K562 (cell line): ENCODE measurements around the gene GALNT9. TPM values are rescaled to one million over a fixed set of nuclear protein-coding genes. Genes with fewer than 3 reads are reported as not detected.

Experiments used
- ATAC-seq: fragments of 200-7000 bp; cut with Tn5 transposase; 3 replicates; pipeline ENCODE4 v1.9.1; 2020; ENCODE audit warnings: moderate library complexity
- BruUV-seq: library from RNA; stranded (reverse); fragments of 400-500 nt; replicated peaks from 2 replicates; lab custom pipeline; 2021; lab: Mats Ljungman, UMichigan
- CTCF ChIA-PET: fragments of 300-600 bp; formaldehyde crosslinking; extraction: SDS; loops from one replicate; lab custom pipeline; 2021; ENCODE audit warnings: low intra/inter-chr PET ratio; lab: Yijun Ruan, JAX
- POLR2A ChIA-PET: fragments of 300-600, 350-650 bp; sonication (Branson Sonifier 250); formaldehyde crosslinking; extraction: SDS; loops from one replicate; lab custom pipeline; 2021; ENCODE audit warnings: antibody characterized with exemption, inconsistent platforms; lab: Yijun Ruan, JAX
- DNase-seq, 4 experiments: peaks; one replicate each; pipeline versions ENCODE4 v3.0.0 to v3.0.0-alpha.2; 2011 to 2018; ENCODE audit warnings: low spot score in 3 of 4, mixed read lengths in 3 of 4; ENCODE audit errors: extremely low read depth in 1 of 4
- FAIRE-seq: peaks from 2 replicates; lab custom pipeline; 2011; peaks lifted over from hg19 to GRCh38; lab: Jason Lieb, UNC
- H2AFZ ChIP-seq: 2 replicates; pipeline ENCODE4 v1.6.0; 2011; ENCODE audit warnings: low read depth, low read length, control low read depth, inconsistent platforms
- H3K27ac ChIP-seq: fragments of 200-600 bp; 3 replicates; pipeline ENCODE4 v1.8.0; 2011; ENCODE audit warnings: low read depth, mild to moderate bottlenecking, control low read depth, inconsistent platforms, low read length, moderate library complexity, mixed read lengths; ENCODE audit errors: extremely low read depth
- H3K27me3 ChIP-seq, 2 experiments: fragments of 300-600 bp in 1 of 2; 2 replicates in 1 of 2; 3 replicates in 1 of 2; pipeline versions ENCODE4 v1.6.0 to v1.8.0; 2011; ENCODE audit warnings: inconsistent platforms in 2 of 2, low read length in 2 of 2, mild to moderate bottlenecking in 1 of 2, mixed read lengths in 1 of 2, moderate library complexity in 1 of 2; ENCODE audit not compliant: control insufficient read depth in 2 of 2, insufficient read depth in 2 of 2
- H3K36me3 ChIP-seq: fragments of 300-600 bp; 3 replicates; pipeline ENCODE4 v1.8.0; 2011; ENCODE audit warnings: mild to moderate bottlenecking, low read length, inconsistent platforms; ENCODE audit not compliant: control insufficient read depth, insufficient read depth
- H3K4me1 ChIP-seq, 2 experiments: fragments of 200-600 bp in 1 of 2; replicated peaks in 1 of 2; 2 replicates in 1 of 2; 3 replicates in 1 of 2; pipeline versions ENCODE4 v1.5.1 to v1.8.0; 2011; ENCODE audit warnings: inconsistent platforms in 2 of 2, low read length in 2 of 2, mild to moderate bottlenecking in 1 of 2, mixed read lengths in 1 of 2, moderate library complexity in 1 of 2; ENCODE audit not compliant: control insufficient read depth in 2 of 2, insufficient read depth in 2 of 2
- H3K4me2 ChIP-seq: 2 replicates; pipeline ENCODE4 v1.6.1; 2011; ENCODE audit warnings: low read length, control low read depth, inconsistent platforms, mixed read lengths; ENCODE audit not compliant: insufficient read depth
- H3K4me3 ChIP-seq: fragments of 200-600 bp; sonication (generic), shearing (Covaris generic); 2 replicates; pipeline ENCODE4 v1.5.1; 2016; ENCODE audit warnings: control low read depth, inconsistent platforms
- H3K79me2 ChIP-seq: fragments of 200-600 bp; 3 replicates; pipeline ENCODE4 v1.8.0; 2011; ENCODE audit warnings: low read length, inconsistent platforms; ENCODE audit not compliant: control insufficient read depth, insufficient read depth
- H3K9ac ChIP-seq, 2 experiments: 2 replicates each; pipeline versions ENCODE4 v1.6.0 to v1.6.1; 2011; ENCODE audit warnings: low read depth in 2 of 2, low read length in 2 of 2, control low read depth in 1 of 2, inconsistent platforms in 1 of 2, mild to moderate bottlenecking in 1 of 2, mixed read lengths in 1 of 2; ENCODE audit not compliant: insufficient read depth in 1 of 2
- H3K9me1 ChIP-seq: one replicate; pipeline ENCODE4 v1.6.0; 2011; ENCODE audit warnings: inconsistent platforms, mild to moderate bottlenecking, low read length, moderate library complexity; ENCODE audit not compliant: control insufficient read depth, insufficient read depth
- H3K9me3 ChIP-seq: replicated peaks from 2 replicates; pipeline ENCODE4 v1.5.1; 2011; ENCODE audit warnings: low read depth, low read length, inconsistent platforms; ENCODE audit not compliant: control insufficient read depth, insufficient read depth
- H4K20me1 ChIP-seq: replicated peaks from 2 replicates; pipeline ENCODE4 v1.6.1; 2011; ENCODE audit warnings: low read length, inconsistent platforms, mixed read lengths; ENCODE audit not compliant: control insufficient read depth, insufficient read depth
- ARNT ChIP-seq, 2 experiments: fragments of 450-650 bp; IDR thresholded peaks; 2 replicates each; pipeline ENCODE4 v1.6.1; 2016; ENCODE audit warnings: mild to moderate bottlenecking in 1 of 2
- BDP1 ChIP-seq: IDR thresholded peaks from 3 replicates; pipeline ENCODE4 v1.6.1; 2011; ENCODE audit not compliant: insufficient read length, insufficient read depth
- CC2D1A ChIP-seq: fragments of 450-650 bp; IDR thresholded peaks from 2 replicates; pipeline ENCODE4 v1.6.1; 2017; ENCODE audit warnings: mild to moderate bottlenecking
- HMGN3 ChIP-seq: IDR thresholded peaks from 2 replicates; pipeline ENCODE4 v1.6.1; 2011; ENCODE audit warnings: borderline replicate concordance, low read depth, mild to moderate bottlenecking, mixed read lengths, low read length; ENCODE audit not compliant: insufficient read length; ENCODE audit errors: extremely low read depth
- NR2C1 ChIP-seq, 2 experiments: fragments of 450-650 bp; IDR thresholded peaks; 2 replicates each; pipeline ENCODE4 v1.6.1; 2017; ENCODE audit warnings: mild to moderate bottlenecking in 2 of 2, antibody characterized with exemption in 1 of 2, inconsistent platforms in 1 of 2, missing compliant biosample characterization in 1 of 2, missing genetic modification characterization in 1 of 2
- RBM14 ChIP-seq: fragments of 200-400 bp; formaldehyde crosslinking; IDR thresholded peaks from 2 replicates; pipeline ENCODE4 v1.6.1; 2018; ENCODE audit warnings: low read depth, mild to moderate bottlenecking, low read length, moderate library complexity, borderline replicate concordance; ENCODE audit not compliant: insufficient read depth
- RFX1 ChIP-seq: fragments of 450-650 bp; IDR thresholded peaks from 2 replicates; pipeline ENCODE4 v1.6.1; 2016; ENCODE audit warnings: mild to moderate bottlenecking, moderate library complexity
- TEAD1 ChIP-seq, 2 experiments: fragments of 450-650 bp in 1 of 2; sonication (generic) in 1 of 2; formaldehyde crosslinking; IDR thresholded peaks; 2 replicates each; pipeline versions ENCODE4 v1.4.0 to v1.8.0; 2020 to 2022; ENCODE audit warnings: mild to moderate bottlenecking in 2 of 2, missing genetic modification reagents in 1 of 2
- ZNF274 ChIP-seq: IDR thresholded peaks from 2 replicates; pipeline ENCODE4 v1.6.1; 2011; ENCODE audit warnings: low read depth, mild to moderate bottlenecking, low read length, moderate library complexity, borderline replicate concordance
- whole genome bisulfite sequencing: fragments of 100-300 bp; shearing (Covaris generic); methylation state at CpG from one replicate; pipeline ENCODE4 v1.1.6; 2016; ENCODE audit warnings: low coverage, mixed read lengths; ENCODE audit not compliant: insufficient coverage; ENCODE audit errors: missing lambda C conversion rate; 5-methylcytosine and 5-hydroxymethylcytosine counted together
- in situ Hi-C: fragments of 300-500 bp; cut with MboI; formaldehyde crosslinking; loops from 4 replicates; pipeline ENCODE4 v1.15.0; 2018; ENCODE audit warnings: inconsistent platforms, mixed read lengths
- intact Hi-C: fragments of 100-400 bp; cut with micrococcal nuclease; formaldehyde crosslinking; loops from 2 replicates; pipeline ENCODE4 v1.14.2; 2022
- polyA plus RNA-seq, 8 experiments: library from polyadenylated mRNA; depleted of rRNA in 4 of 8; stranded (reverse) in 5 of 8; unstranded in 3 of 8; fragments of >200 nt; fragmentation: Nextera tagmentation in 2 of 8; fragmentation: Illumina TruSeq in 1 of 8; extraction: Ambion mirVana in 2 of 8; extraction: Trizol in 1 of 8; gene quantifications; 2 replicates each; pipeline versions ENCODE4 v1.2.1 to v1.2.3, GENCODE V29; 2011 to 2014; ENCODE audit warnings: inconsistent platforms in 1 of 8, missing spikeins in 1 of 8
- total RNA-seq, 7 experiments: library from RNA; depleted of rRNA in 6 of 7; stranded (reverse); fragments of >200 nt in 6 of 7; fragmentation: Illumina TruSeq in 2 of 7; extraction: Trizol in 2 of 7; gene quantifications; 2 replicates each; pipeline versions ENCODE4 v1.2.1 to v1.2.3, GENCODE V29; 2011 to 2021; ENCODE audit warnings: low replicate concordance in 1 of 7
- TF ChIP-seq, protein P1 (sequence below): fragments of 450-650 bp; formaldehyde crosslinking; IDR thresholded peaks from 2 replicates; pipeline ENCODE4 v1.4.0; 2022; ENCODE audit warnings: missing genetic modification characterization
- TF ChIP-seq, protein P2 (sequence below): fragments of 250-450 bp; sonication (Bioruptor Pico); IDR thresholded peaks from 2 replicates; pipeline ENCODE4 v1.4.0; 2020
- TF ChIP-seq, protein P3 (sequence below): fragments of 250-450 bp; sonication (Bioruptor Pico); IDR thresholded peaks from 2 replicates; pipeline ENCODE4 v1.8.0; 2022; ENCODE audit warnings: moderate library complexity, mild to moderate bottlenecking, inconsistent platforms

Gene GALNT9
- total and polyA plus RNA-seq, 9 of the 15 experiments (the other 6 are each of a cell fraction or from before 2014, with no cell fraction given), result not detected

DNA sequence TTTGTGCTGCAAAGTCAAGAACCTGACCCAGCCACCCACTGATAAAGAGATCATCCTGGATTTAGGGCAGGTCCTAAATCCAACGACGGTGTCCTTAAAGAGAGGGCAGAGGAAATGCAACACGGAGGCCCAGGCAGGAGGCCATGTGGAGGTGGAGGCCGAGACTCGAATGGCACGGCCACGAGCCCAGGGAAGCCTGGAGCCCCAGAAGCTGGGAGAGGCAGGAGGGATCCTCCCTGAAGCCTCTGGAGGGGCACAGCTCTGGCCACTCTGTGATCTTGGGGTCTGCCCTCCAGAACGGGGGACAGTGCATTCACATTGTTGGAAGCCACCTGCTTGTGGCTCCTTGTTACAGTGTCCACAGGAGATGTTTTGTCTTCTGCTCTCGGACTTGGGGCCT, 63.0 kb downstream of the GALNT9 start:
- no peaks in the 10 kb centered on the region for H3K79me2 ChIP-seq
- H3K4me3 ChIP-seq, result no peak overlapping the region
- no peak for TF ChIP-seq RFX1
- TF ChIP-seq, protein P1, sequence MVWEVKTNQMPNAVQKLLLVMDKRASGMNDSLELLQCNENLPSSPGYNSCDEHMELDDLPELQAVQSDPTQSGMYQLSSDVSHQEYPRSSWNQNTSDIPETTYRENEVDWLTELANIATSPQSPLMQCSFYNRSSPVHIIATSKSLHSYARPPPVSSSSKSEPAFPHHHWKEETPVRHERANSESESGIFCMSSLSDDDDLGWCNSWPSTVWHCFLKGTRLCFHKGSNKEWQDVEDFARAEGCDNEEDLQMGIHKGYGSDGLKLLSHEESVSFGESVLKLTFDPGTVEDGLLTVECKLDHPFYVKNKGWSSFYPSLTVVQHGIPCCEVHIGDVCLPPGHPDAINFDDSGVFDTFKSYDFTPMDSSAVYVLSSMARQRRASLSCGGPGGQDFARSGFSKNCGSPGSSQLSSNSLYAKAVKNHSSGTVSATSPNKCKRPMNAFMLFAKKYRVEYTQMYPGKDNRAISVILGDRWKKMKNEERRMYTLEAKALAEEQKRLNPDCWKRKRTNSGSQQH (CRISPR knock-in tag), result no peak
- TF ChIP-seq, protein P2, sequence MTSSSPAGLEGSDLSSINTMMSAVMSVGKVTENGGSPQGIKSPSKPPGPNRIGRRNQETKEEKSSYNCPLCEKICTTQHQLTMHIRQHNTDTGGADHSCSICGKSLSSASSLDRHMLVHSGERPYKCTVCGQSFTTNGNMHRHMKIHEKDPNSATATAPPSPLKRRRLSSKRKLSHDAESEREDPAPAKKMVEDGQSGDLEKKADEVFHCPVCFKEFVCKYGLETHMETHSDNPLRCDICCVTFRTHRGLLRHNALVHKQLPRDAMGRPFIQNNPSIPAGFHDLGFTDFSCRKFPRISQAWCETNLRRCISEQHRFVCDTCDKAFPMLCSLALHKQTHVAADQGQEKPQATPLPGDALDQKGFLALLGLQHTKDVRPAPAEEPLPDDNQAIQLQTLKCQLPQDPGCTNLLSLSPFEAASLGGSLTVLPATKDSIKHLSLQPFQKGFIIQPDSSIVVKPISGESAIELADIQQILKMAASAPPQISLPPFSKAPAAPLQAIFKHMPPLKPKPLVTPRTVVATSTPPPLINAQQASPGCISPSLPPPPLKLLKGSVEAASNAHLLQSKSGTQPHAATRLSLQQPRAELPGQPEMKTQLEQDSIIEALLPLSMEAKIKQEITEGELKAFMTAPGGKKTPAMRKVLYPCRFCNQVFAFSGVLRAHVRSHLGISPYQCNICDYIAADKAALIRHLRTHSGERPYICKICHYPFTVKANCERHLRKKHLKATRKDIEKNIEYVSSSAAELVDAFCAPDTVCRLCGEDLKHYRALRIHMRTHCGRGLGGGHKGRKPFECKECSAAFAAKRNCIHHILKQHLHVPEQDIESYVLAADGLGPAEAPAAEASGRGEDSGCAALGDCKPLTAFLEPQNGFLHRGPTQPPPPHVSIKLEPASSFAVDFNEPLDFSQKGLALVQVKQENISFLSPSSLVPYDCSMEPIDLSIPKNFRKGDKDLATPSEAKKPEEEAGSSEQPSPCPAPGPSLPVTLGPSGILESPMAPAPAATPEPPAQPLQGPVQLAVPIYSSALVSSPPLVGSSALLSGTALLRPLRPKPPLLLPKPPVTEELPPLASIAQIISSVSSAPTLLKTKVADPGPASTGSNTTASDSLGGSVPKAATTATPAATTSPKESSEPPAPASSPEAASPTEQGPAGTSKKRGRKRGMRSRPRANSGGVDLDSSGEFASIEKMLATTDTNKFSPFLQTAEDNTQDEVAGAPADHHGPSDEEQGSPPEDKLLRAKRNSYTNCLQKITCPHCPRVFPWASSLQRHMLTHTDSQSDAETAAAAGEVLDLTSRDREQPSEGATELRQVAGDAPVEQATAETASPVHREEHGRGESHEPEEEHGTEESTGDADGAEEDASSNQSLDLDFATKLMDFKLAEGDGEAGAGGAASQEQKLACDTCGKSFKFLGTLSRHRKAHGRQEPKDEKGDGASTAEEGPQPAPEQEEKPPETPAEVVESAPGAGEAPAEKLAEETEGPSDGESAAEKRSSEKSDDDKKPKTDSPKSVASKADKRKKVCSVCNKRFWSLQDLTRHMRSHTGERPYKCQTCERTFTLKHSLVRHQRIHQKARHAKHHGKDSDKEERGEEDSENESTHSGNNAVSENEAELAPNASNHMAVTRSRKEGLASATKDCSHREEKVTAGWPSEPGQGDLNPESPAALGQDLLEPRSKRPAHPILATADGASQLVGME, result no peak
- TF ChIP-seq CC2D1A, result no peak
- no peak for TF ChIP-seq ZNF274
- TF ChIP-seq ARNT (IDR thresholded peaks at IDR 0.05), result no peak
- TF ChIP-seq, protein P3, sequence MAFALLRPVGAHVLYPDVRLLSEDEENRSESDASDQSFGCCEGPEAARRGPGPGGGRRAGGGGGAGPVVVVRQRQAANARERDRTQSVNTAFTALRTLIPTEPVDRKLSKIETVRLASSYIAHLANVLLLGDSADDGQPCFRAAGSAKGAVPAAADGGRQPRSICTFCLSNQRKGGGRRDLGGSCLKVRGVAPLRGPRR, result no peak
- no peak for TF ChIP-seq BDP1
- no peak for TF ChIP-seq RBM14
- TF ChIP-seq NR2C1 (IDR thresholded peaks at IDR 0.05), result no peak
- no peak for TF ChIP-seq NR2C1 (tag; IDR thresholded peaks at IDR 0.05)
- TF ChIP-seq HMGN3, result no peak
- TF ChIP-seq TEAD1 (CRISPR knock-in tag; IDR thresholded peaks at IDR 0.05), result no peak
- H3K4me2 ChIP-seq, result no peak overlapping the region
- BruUV-seq, result no TSS peak
- CTCF ChIA-PET, result no interaction called here
- intact Hi-C loops, result no loop called here
- peaks cover 23 to 91% of the 10 kb centered on the region in 2 experiments; a peak in 4 of 5 replicates for H3K27me3 ChIP-seq
- FAIRE-seq (no peak), ATAC-seq (no peak), DNase-seq (no peak)
- no peaks in the 10 kb centered on the region for H3K9me3 ChIP-seq
- H3K36me3 ChIP-seq, result no peaks in the 10 kb centered on the region
- H3K9ac ChIP-seq, result no peak overlapping the region
- H4K20me1 ChIP-seq, result peaks cover 5% of the 10 kb centered on the region; the same call in 1 of the 2 replicates
- H3K4me1 ChIP-seq, result peaks cover 0 to 31% of the 10 kb centered on the region in 2 experiments; a peak in 1 of 5 replicates
- 2% methylated on average over 9 of the region's 9 CpGs for WGBS
- POLR2A ChIA-PET, result interaction anchor here (0.6 kb wide), 1 partner anchor 10 kb away, joined by 4 read pairs; no protein-coding TSS in a partner anchor
- H3K9me1 ChIP-seq, result peaks cover 3% of the 10 kb centered on the region
- H2AFZ ChIP-seq, result no peak overlapping the region
- in situ Hi-C loops, result no loop called here
- no peak overlapping the region for H3K27ac ChIP-seq
